SH-SY5Y (cell line): ENCODE measurements around the gene ARHGAP5.

Experiments
- GATA2 ChIP-seq: IDR thresholded peaks from 2 replicates; pipeline ENCODE4 v1.6.1; 2011; ENCODE audit warnings: mild to moderate bottlenecking, low read depth, low read length
- GATA3 ChIP-seq: IDR thresholded peaks from 2 replicates; pipeline ENCODE4 v1.6.1; 2011; ENCODE audit warnings: low read depth, mild to moderate bottlenecking, low read length, moderate library complexity

GRCh38 chr14:32203928-32204357, 126.8 kb downstream of the ARHGAP5 start:
- no peak for TF ChIP-seq GATA2
- no peak for TF ChIP-seq GATA3
